H1 (cell line): ENCODE data around the gene CPLX1. TPM values are rescaled to one million over a fixed set of nuclear protein-coding genes. Genes with fewer than 3 reads are reported as not detected.

Source experiments
- CTCF ChIA-PET: fragments of 300-600 bp; sonication (Branson Sonifier 250); formaldehyde crosslinking; loops from one replicate; lab custom pipeline; 2021; ENCODE audit not compliant: partially characterized antibody; lab: Charles Lee
- POLR2A ChIA-PET: fragments of 300-600 bp; sonication (Branson Sonifier 250); formaldehyde crosslinking; loops from one replicate; lab custom pipeline; 2021; ENCODE audit warnings: inconsistent platforms; ENCODE audit not compliant: partially characterized antibody; lab: Charles Lee
- DNase-seq, 2 experiments: peaks; one replicate each; pipeline versions ENCODE4 v3.0.0 to v3.0.0-alpha.2; 2010 to 2022; ENCODE audit warnings: low spot score in 2 of 2, low read depth in 1 of 2, mixed read lengths in 1 of 2
- FAIRE-seq: peaks from 2 replicates; lab custom pipeline; 2011; peaks lifted over from hg19 to GRCh38; lab: Jason Lieb, UNC
- H2AFZ ChIP-seq: 2 replicates; pipeline ENCODE4 v1.8.1; 2012; ENCODE audit warnings: low read length, inconsistent platforms
- H2AK5ac ChIP-seq: 2 replicates; pipeline ENCODE4 v1.6.1; 2013; ENCODE audit warnings: low read depth, low read length
- H2BK120ac ChIP-seq: replicated peaks from 2 replicates; pipeline ENCODE3; 2013; ENCODE audit warnings: low read depth, low read length, inconsistent platforms
- H2BK12ac ChIP-seq: 2 replicates; pipeline ENCODE4 v1.6.1; 2013; ENCODE audit warnings: low read depth, low read length
- H2BK15ac ChIP-seq: 2 replicates; pipeline ENCODE4 v1.6.1; 2013; ENCODE audit warnings: low read length
- H2BK20ac ChIP-seq: 2 replicates; pipeline ENCODE4 v1.6.1; 2013; ENCODE audit warnings: low read length
- H2BK5ac ChIP-seq: 2 replicates; pipeline ENCODE4 v1.6.1; 2013; ENCODE audit warnings: low read depth, low read length
- H3K14ac ChIP-seq: 2 replicates; pipeline ENCODE4 v1.6.1; 2013; ENCODE audit warnings: inconsistent platforms; ENCODE audit not compliant: insufficient read length
- H3K18ac ChIP-seq: 2 replicates; pipeline ENCODE4 v1.6.1; 2013; ENCODE audit warnings: low read length; ENCODE audit errors: extremely low read depth
- H3K23ac ChIP-seq: 2 replicates; pipeline ENCODE4 v1.6.1; 2013; ENCODE audit warnings: inconsistent platforms; ENCODE audit not compliant: insufficient read length
- H3K23me2 ChIP-seq: 2 replicates; pipeline ENCODE4 v1.6.1; 2013; ENCODE audit warnings: low read depth, low read length
- H3K27ac ChIP-seq: 2 replicates; pipeline ENCODE4 v1.6.1; 2011; ENCODE audit warnings: low read depth, low read length, inconsistent platforms
- H3K27me3 ChIP-seq, 4 experiments: replicated peaks in 1 of 4; 1 replicate in 1 of 4; 2 replicates in 3 of 4; pipeline versions ENCODE4 v1.6.1 to v1.8.1; 2011 to 2013; ENCODE audit warnings: low read length in 3 of 4, mild to moderate bottlenecking in 3 of 4, inconsistent platforms in 2 of 4, mixed read lengths in 2 of 4, moderate library complexity in 1 of 4; ENCODE audit not compliant: control insufficient read depth in 3 of 4, insufficient read depth in 3 of 4; ENCODE audit errors: extremely low read depth in 1 of 4
- H3K36me3 ChIP-seq, 4 experiments: 2 replicates each; pipeline versions ENCODE4 v1.6.1 to v1.8.1; 2011 to 2013; ENCODE audit warnings: mild to moderate bottlenecking in 4 of 4, low read length in 3 of 4, moderate library complexity in 2 of 4, control low read depth in 1 of 4, inconsistent platforms in 1 of 4; ENCODE audit not compliant: insufficient read depth in 4 of 4, control insufficient read depth in 2 of 4
- H3K4ac ChIP-seq: replicated peaks from 2 replicates; pipeline ENCODE3; 2013; ENCODE audit warnings: low read length, low read depth, mixed read lengths, inconsistent platforms; ENCODE audit not compliant: insufficient read length
- H3K4me1 ChIP-seq, 4 experiments: replicated peaks in 1 of 4; 1 replicate in 1 of 4; 2 replicates in 3 of 4; pipeline versions ENCODE4 v1.6.1 to v1.8.1; 2011 to 2013; ENCODE audit warnings: low read length in 3 of 4, inconsistent platforms in 2 of 4, mixed read lengths in 1 of 4; ENCODE audit not compliant: insufficient read depth in 4 of 4, control insufficient read depth in 3 of 4
- H3K4me2 ChIP-seq, 2 experiments: 2 replicates each; pipeline versions ENCODE4 v1.6.1 to v1.8.1; 2011 to 2013; ENCODE audit warnings: low read depth in 2 of 2, low read length in 2 of 2, control low read depth in 1 of 2, inconsistent platforms in 1 of 2, mild to moderate bottlenecking in 1 of 2; ENCODE audit not compliant: insufficient read depth in 1 of 2
- H3K4me3 ChIP-seq, 4 experiments: fragments of 200-600, 300-600 bp in 1 of 4; sonication (generic), shearing (Covaris generic), sonication (Bioruptor Twin) in 1 of 4; 2 replicates each; pipeline versions ENCODE4 v1.5.1 to v1.8.1; 2011 to 2016; ENCODE audit warnings: low read length in 4 of 4, low read depth in 3 of 4, control low read depth in 2 of 4, inconsistent platforms in 2 of 4, mild to moderate bottlenecking in 2 of 4, mixed read lengths in 1 of 4, moderate library complexity in 1 of 4; ENCODE audit not compliant: insufficient read depth in 2 of 4; ENCODE audit errors: extremely low read depth in 1 of 4
- H3K56ac ChIP-seq: replicated peaks from 2 replicates; pipeline ENCODE3; 2013; ENCODE audit warnings: low read depth, mild to moderate bottlenecking, mixed read lengths, low read length, inconsistent platforms; ENCODE audit not compliant: insufficient read length
- H3K79me1 ChIP-seq: 2 replicates; pipeline ENCODE4 v1.6.1; 2013; ENCODE audit warnings: low read depth, low read length, control low read depth
- H3K79me2 ChIP-seq, 2 experiments: 2 replicates each; pipeline versions ENCODE4 v1.6.1 to v1.8.1; 2012 to 2013; ENCODE audit warnings: low read length in 2 of 2, mild to moderate bottlenecking in 2 of 2, inconsistent platforms in 1 of 2; ENCODE audit not compliant: insufficient read depth in 2 of 2, control insufficient read depth in 1 of 2
- H3K9ac ChIP-seq, 4 experiments: replicated peaks in 1 of 4; 1 replicate in 1 of 4; 2 replicates in 3 of 4; pipeline versions ENCODE4 v1.6.1 to v1.8.1; 2011 to 2013; ENCODE audit warnings: low read depth in 3 of 4, low read length in 3 of 4, control low read depth in 2 of 4, mild to moderate bottlenecking in 2 of 4, moderate library complexity in 2 of 4, inconsistent platforms in 1 of 4; ENCODE audit errors: extremely low read depth in 1 of 4
- H3K9me3 ChIP-seq, 2 experiments: 2 replicates each; pipeline versions ENCODE4 v1.6.1 to v1.8.1; 2012 to 2013; ENCODE audit warnings: mild to moderate bottlenecking in 2 of 2, moderate library complexity in 2 of 2, control low read depth in 1 of 2, inconsistent platforms in 1 of 2, low read depth in 1 of 2, low read length in 1 of 2, mixed read lengths in 1 of 2; ENCODE audit not compliant: insufficient read depth in 2 of 2
- H4K20me1 ChIP-seq, 2 experiments: replicated peaks in 1 of 2; 2 replicates each; pipeline versions ENCODE3 to v1.8.1; 2011 to 2013; ENCODE audit warnings: inconsistent platforms in 2 of 2, low read length in 2 of 2, mild to moderate bottlenecking in 1 of 2; ENCODE audit not compliant: insufficient read depth in 2 of 2, control insufficient read depth in 1 of 2
- H4K5ac ChIP-seq: 2 replicates; pipeline ENCODE4 v1.6.1; 2013; ENCODE audit warnings: low read length, low read depth, mixed read lengths, inconsistent platforms; ENCODE audit not compliant: insufficient read length
- H4K8ac ChIP-seq: 2 replicates; pipeline ENCODE4 v1.8.0; 2013; ENCODE audit warnings: mild to moderate bottlenecking, moderate library complexity, low read length, inconsistent platforms; ENCODE audit not compliant: insufficient read depth; ENCODE audit errors: extremely low read depth
- H4K91ac ChIP-seq: replicated peaks from 2 replicates; pipeline ENCODE3; 2013; ENCODE audit warnings: low read length, mixed read lengths, inconsistent platforms; ENCODE audit not compliant: insufficient read length
- FOSL1 ChIP-seq: IDR thresholded peaks from 2 replicates; pipeline ENCODE4 v1.6.1; 2011; ENCODE audit warnings: mild to moderate bottlenecking, low read depth, low read length, moderate library complexity; ENCODE audit not compliant: insufficient read depth
- HDAC2 ChIP-seq, 2 experiments: fragments of 300-600 bp in 1 of 2; sonication (generic) in 1 of 2; IDR thresholded peaks; 2 replicates each; pipeline ENCODE4 v1.6.1; 2011 to 2012; ENCODE audit warnings: low read depth in 2 of 2, low read length in 2 of 2, mild to moderate bottlenecking in 2 of 2, moderate library complexity in 2 of 2, borderline replicate concordance in 1 of 2, inconsistent platforms in 1 of 2
- POU5F1 ChIP-seq: IDR thresholded peaks from 2 replicates; pipeline ENCODE4 v1.6.1; 2011; ENCODE audit warnings: low read depth, mild to moderate bottlenecking, low read length, moderate library complexity
- SAP30 ChIP-seq: fragments of 300-600 bp; sonication (generic); IDR thresholded peaks from 2 replicates; pipeline ENCODE4 v1.7.1; 2012; ENCODE audit warnings: low read length, moderate library complexity, mild to moderate bottlenecking, inconsistent platforms; ENCODE audit not compliant: insufficient read depth, insufficient replicate concordance
- USF2 ChIP-seq: IDR thresholded peaks from 2 replicates; pipeline ENCODE4 v1.6.1; 2011; ENCODE audit warnings: low read length, improper control_type of control experiment
- ZNF274 ChIP-seq: IDR thresholded peaks from 2 replicates; pipeline ENCODE4 v1.7.0; 2012; ENCODE audit warnings: low read length, borderline replicate concordance; ENCODE audit errors: extremely low read depth
- WGBS, 2 experiments: shearing (Covaris generic) in 1 of 2; methylation state at CpG; one replicate each; pipeline versions ENCODE4 v1.1.6 to v1.1.7; 2013 to 2015; ENCODE audit warnings: low lambda C conversion rate in 2 of 2, mixed read lengths in 2 of 2, inconsistent platforms in 1 of 2, low coverage in 1 of 2, missing lambda C conversion rate in 1 of 2; ENCODE audit not compliant: insufficient replicate concordance in 2 of 2, insufficient coverage in 1 of 2, insufficient read length in 1 of 2; ENCODE audit errors: extremely low coverage in 1 of 2, missing lambda C conversion rate in 1 of 2; 5-methylcytosine and 5-hydroxymethylcytosine counted together
- polyA plus RNA-seq, 7 experiments: library from polyadenylated mRNA; depleted of rRNA in 3 of 7; stranded (reverse) in 5 of 7; unstranded in 2 of 7; fragments of >200 nt in 5 of 7; fragments of 200-250 nt in 2 of 7; gene quantifications; 1 replicate in 5 of 7; 2 replicates in 1 of 7; 4 replicates in 1 of 7; pipeline versions ENCODE4 v1.2.1 to v1.2.3, GENCODE V29; 2011 to 2013; ENCODE audit warnings: missing spikeins in 2 of 7, mixed read lengths in 2 of 7
- total RNA-seq: library from RNA; stranded (reverse); fragmentation: NEBNext Ultra II Directional; extraction: Animal tissue kit (Norgen Biotek cat#: 25700); gene quantifications from 2 replicates; pipeline ENCODE4 v1.2.1, GENCODE V29; 2021

The CPLX1 gene
- total and polyA plus RNA-seq, 2 of the 8 experiments (the other 6 are each of a cell fraction or from before 2014, with no cell fraction given): 0.32 to 0.56 TPM

GRCh38 chr4:801436-802124, 24.3 kb downstream of the CPLX1 start:
- Histone ChIP-seq H3K14ac (no peak overlapping the region), H3K79me1 (no peaks in the 10 kb centered on the region), H3K4ac (no peak overlapping the region), H3K9ac (no peak overlapping the region), H2BK120ac (no peak overlapping the region), H3K36me3 (no peaks in the 10 kb centered on the region), H3K56ac (no peak overlapping the region), H2AK5ac (no peak overlapping the region), H4K8ac (no peak overlapping the region), H3K4me2 (no peak overlapping the region), H2AFZ (no peak overlapping the region), H4K5ac (no peak overlapping the region), H3K4me3 (no peak overlapping the region), H3K27ac (no peak overlapping the region), H2BK15ac (no peak overlapping the region), H3K23ac (no peak overlapping the region), H2BK20ac (no peak overlapping the region), H3K79me2 (no peaks in the 10 kb centered on the region), H3K4me1 (no peaks in the 10 kb centered on the region; a peak in 2 of 7 replicates), H3K18ac (no peak overlapping the region), H3K9me3 (peaks cover 0 to 5% of the 10 kb centered on the region in 2 experiments; a peak in 1 of 4 replicates), H2BK12ac (no peak overlapping the region), H2BK5ac (no peak overlapping the region), H3K23me2 (no peaks in the 10 kb centered on the region), H4K20me1 (peaks cover 0 to 1% of the 10 kb centered on the region in 2 experiments), H3K27me3 (peaks cover 1 to 13% (median 5%) of the 10 kb centered on the region in 4 experiments), H4K91ac (no peak overlapping the region)
- FAIRE-seq (no peak), DNase-seq (no peak)
- POLR2A ChIA-PET: no interaction called here
- CTCF ChIA-PET: interaction anchor here (0.6 to 1.0 kb wide), 3 partner anchors 15 to 106 kb away, joined by 3 read pairs; no protein-coding TSS in a partner anchor
- TF ChIP-seq POU5F1 (no peak), SAP30 (no peak), FOSL1 (no peak), ZNF274 (no peak), HDAC2 (IDR thresholded peaks at IDR 0.05; ENCODE audit: borderline replicate concordance in 1 of 2, low read depth in 2 of 2, low read length in 2 of 2) (no peak), USF2 (no peak)
- 88% methylated on average over 13 of the region's 13 CpGs; no CpG with 5 or more reads in 1 of the 2 experiments for WGBS, 2 experiments
